Measurements from ENCODE around the gene SLC22A13.
"Not testable (repeated sequence)": the region's sequence is repeated elsewhere in the genome, so short reads cannot be mapped to it uniquely, and the experiment has no call there.

Gene SLC22A13

DNA sequence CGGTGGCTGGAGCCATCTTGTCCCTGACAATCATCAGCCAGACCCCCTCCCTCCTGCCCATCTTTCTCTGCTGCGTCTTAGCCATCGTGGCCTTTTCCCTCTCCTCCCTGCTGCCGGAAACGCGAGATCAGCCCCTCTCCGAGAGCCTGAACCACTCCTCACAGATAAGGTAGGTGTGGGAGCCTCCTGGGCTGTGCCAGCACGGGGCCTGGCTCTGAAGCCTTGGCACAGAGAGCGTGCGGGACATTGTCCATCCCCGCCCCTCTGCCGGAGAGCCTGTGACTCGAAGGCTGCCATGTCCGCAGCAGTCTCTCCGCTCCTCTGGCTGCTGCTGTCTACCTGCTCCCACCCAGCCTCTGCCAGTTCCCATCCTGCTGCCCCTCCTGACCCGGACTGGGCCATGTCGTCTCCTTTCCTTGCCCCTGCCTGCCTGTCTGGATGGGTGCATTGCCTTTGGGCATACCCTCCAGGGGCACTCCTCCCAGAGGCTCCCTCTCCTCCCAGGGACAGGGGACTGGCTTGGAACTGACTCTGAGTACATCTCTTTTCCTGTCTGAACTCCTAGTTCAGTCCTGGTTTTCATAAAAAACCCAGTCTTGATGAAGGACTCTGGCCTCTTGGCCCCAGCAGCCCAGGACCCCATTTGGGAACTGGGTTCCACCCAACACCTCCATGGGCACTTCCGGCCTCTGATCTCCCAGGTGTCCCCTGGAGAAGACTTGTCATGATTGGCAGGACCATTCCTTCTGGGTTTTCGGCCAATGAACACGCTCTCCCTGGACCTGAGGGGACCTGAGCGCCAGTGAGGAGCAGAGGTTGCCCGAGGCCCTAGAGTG is 51.0 kb downstream of the SLC22A13 start:
- no peak for ATAC-seq
- no peak for TF ChIP-seq ZC3H10 (CRISPR knock-in tag; IDR thresholded peaks at IDR 0.05)
- TF ChIP-seq ARNTL (CRISPR knock-in tag; IDR thresholded peaks at IDR 0.05; ENCODE audit: borderline replicate concordance, low read depth): no peak
- no peak for TF ChIP-seq BACH2 (CRISPR knock-in tag; IDR thresholded peaks at IDR 0.05; ENCODE audit: borderline replicate concordance)
- TF ChIP-seq, protein P1, sequence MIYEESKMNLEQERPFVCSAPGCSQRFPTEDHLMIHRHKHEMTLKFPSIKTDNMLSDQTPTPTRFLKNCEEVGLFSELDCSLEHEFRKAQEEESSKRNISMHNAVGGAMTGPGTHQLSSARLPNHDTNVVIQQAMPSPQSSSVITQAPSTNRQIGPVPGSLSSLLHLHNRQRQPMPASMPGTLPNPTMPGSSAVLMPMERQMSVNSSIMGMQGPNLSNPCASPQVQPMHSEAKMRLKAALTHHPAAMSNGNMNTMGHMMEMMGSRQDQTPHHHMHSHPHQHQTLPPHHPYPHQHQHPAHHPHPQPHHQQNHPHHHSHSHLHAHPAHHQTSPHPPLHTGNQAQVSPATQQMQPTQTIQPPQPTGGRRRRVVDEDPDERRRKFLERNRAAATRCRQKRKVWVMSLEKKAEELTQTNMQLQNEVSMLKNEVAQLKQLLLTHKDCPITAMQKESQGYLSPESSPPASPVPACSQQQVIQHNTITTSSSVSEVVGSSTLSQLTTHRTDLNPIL (CRISPR knock-in tag; IDR thresholded peaks at IDR 0.05; ENCODE audit: low read depth): no peak
- TF ChIP-seq GLIS3 (CRISPR knock-in tag; IDR thresholded peaks at IDR 0.05): no peak
- TF ChIP-seq, protein P2, sequence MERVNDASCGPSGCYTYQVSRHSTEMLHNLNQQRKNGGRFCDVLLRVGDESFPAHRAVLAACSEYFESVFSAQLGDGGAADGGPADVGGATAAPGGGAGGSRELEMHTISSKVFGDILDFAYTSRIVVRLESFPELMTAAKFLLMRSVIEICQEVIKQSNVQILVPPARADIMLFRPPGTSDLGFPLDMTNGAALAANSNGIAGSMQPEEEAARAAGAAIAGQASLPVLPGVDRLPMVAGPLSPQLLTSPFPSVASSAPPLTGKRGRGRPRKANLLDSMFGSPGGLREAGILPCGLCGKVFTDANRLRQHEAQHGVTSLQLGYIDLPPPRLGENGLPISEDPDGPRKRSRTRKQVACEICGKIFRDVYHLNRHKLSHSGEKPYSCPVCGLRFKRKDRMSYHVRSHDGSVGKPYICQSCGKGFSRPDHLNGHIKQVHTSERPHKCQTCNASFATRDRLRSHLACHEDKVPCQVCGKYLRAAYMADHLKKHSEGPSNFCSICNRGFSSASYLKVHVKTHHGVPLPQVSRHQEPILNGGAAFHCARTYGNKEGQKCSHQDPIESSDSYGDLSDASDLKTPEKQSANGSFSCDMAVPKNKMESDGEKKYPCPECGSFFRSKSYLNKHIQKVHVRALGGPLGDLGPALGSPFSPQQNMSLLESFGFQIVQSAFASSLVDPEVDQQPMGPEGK (CRISPR knock-in tag; IDR thresholded peaks at IDR 0.05; ENCODE audit: borderline replicate concordance): no peak
- TF ChIP-seq ESRRG (CRISPR knock-in tag; IDR thresholded peaks at IDR 0.05): no peak

DNA sequence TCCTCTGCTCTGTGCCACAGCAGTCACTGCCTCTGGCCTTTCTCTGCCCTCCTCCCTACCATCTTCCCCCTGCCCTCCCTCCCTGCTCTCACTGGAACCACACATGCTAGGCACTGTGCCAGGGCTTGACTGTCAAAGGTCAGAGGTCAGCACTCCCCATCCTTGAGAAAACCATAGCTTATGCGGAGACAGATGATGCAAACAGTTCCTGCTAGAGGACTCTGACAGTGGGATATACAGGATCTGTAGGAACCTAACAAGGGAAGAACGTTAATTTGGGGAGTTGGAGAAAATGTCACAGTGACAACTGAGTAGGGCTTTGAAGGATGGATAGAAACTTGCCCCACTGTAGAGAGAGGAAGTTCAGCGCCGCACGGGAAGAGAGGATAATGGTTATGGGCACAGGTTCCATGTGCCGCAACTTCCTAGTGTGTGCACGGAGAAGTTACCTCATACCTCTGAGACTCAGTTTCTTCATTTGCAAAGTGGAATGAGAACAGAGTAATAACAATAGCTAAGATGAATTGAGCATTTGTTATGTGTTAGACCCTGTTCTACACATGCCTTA is 51.7 kb downstream of the SLC22A13 start:
- TF ChIP-seq ZNF565 (CRISPR knock-in tag; conservative IDR thresholded peaks at IDR 0.05; ENCODE audit: low read depth) (no peak), ZNF8 (CRISPR knock-in tag; IDR thresholded peaks at IDR 0.05) (no peak), RARB (CRISPR knock-in tag; IDR thresholded peaks at IDR 0.05) (no peak), ZC3H10 (CRISPR knock-in tag; IDR thresholded peaks at IDR 0.05) (no peak), ZFP3 (CRISPR knock-in tag; IDR thresholded peaks at IDR 0.05) (no peak), TOX (CRISPR knock-in tag; IDR thresholded peaks at IDR 0.05; ENCODE audit: borderline replicate concordance) (no peak), TCF4 (CRISPR knock-in tag; IDR thresholded peaks at IDR 0.05; ENCODE audit: borderline replicate concordance) (no peak), CSDC2 (CRISPR knock-in tag; IDR thresholded peaks at IDR 0.05) (no peak), BACH2 (CRISPR knock-in tag; IDR thresholded peaks at IDR 0.05; ENCODE audit: borderline replicate concordance) (no peak), ARNTL (CRISPR knock-in tag; IDR thresholded peaks at IDR 0.05; ENCODE audit: borderline replicate concordance, low read depth) (no peak)
- TF ChIP-seq, protein P3, sequence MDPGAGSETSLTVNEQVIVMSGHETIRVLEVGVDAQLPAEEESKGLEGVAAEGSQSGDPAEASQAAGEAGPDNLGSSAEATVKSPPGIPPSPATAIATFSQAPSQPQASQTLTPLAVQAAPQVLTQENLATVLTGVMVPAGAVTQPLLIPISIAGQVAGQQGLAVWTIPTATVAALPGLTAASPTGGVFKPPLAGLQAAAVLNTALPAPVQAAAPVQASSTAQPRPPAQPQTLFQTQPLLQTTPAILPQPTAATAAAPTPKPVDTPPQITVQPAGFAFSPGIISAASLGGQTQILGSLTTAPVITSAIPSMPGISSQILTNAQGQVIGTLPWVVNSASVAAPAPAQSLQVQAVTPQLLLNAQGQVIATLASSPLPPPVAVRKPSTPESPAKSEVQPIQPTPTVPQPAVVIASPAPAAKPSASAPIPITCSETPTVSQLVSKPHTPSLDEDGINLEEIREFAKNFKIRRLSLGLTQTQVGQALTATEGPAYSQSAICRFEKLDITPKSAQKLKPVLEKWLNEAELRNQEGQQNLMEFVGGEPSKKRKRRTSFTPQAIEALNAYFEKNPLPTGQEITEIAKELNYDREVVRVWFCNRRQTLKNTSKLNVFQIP (CRISPR knock-in tag; IDR thresholded peaks at IDR 0.05; ENCODE audit: borderline replicate concordance, low read depth): no peak
- TF ChIP-seq, protein P4, sequence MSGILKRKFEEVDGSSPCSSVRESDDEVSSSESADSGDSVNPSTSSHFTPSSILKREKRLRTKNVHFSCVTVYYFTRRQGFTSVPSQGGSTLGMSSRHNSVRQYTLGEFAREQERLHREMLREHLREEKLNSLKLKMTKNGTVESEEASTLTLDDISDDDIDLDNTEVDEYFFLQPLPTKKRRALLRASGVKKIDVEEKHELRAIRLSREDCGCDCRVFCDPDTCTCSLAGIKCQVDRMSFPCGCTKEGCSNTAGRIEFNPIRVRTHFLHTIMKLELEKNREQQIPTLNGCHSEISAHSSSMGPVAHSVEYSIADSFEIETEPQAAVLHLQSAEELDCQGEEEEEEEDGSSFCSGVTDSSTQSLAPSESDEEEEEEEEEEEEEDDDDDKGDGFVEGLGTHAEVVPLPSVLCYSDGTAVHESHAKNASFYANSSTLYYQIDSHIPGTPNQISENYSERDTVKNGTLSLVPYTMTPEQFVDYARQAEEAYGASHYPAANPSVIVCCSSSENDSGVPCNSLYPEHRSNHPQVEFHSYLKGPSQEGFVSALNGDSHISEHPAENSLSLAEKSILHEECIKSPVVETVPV (CRISPR knock-in tag; IDR thresholded peaks at IDR 0.05): no peak
- TF ChIP-seq, protein P2 (CRISPR knock-in tag; IDR thresholded peaks at IDR 0.05; ENCODE audit: borderline replicate concordance): no peak
- no peak for ATAC-seq

DNA sequence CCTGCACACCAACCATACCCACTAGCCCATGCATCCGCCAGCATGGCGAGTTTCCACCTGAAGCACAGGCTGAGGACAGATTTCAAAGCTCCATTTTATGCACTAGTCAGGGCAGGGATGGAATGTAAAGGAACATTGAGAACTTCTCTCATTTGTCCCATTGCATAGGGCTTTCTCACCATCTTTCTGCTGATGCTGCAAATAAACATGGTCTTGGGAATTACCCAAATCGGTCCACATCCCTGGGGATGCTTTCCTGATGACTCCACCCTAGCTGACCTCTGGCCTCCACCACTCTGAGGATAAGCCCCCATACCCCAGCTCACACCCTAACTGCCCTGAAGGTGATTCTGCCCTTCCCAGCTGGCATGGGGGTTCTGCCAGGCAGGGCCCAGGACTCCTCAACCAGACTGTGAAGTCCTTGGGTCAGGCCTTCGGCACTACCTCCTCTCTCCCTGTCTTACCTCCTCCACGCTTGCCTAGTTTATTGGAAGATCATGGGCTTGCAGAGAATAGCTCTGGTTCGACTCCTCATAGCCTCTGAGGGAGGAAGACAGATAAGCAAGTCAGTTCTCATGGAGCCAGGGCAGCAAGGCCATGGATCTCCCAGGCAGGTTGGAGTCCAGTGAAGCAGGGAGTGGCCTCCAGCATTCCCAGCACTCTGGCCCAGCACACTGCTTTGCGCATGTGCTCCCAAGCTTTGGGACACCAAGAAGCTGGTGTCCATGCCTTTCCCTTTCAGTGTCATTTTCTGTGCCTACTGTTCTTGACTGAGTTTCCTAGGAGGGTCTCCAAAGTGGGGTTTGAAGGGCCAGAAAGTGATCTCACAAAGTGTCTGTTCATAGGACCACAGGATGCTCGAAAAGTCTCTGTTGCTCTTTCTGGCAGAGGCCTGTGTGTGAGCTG is 53.4 kb downstream of the SLC22A13 start:
- TF ChIP-seq ZFP30 (CRISPR knock-in tag; IDR thresholded peaks at IDR 0.05) (no peak), ZNF565 (CRISPR knock-in tag; conservative IDR thresholded peaks at IDR 0.05; ENCODE audit: low read depth) (no peak), ZC3H10 (CRISPR knock-in tag; IDR thresholded peaks at IDR 0.05) (no peak)
- TF ChIP-seq, protein P4 (CRISPR knock-in tag; IDR thresholded peaks at IDR 0.05): no peak
- no peak for ATAC-seq

DNA sequence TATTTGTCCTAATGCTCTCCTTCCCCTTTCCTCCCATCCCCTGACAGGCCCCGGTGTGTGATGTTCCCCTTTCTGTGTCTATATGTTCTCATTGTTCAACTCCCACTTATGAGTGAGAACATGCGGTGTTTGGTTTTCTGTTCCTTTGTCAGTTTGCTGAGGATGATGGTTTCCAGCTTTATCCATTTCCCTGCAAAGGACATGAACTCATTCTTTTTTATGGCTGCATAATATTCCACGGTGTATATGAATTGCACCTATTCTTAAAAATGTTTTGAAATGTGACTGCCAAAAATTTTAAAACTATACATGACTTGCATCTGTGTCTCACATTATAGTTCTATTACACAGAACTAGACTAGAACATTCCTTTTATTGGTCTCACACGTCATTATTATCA is 55.0 kb downstream of the SLC22A13 start:
- ATAC-seq: not testable (repeated sequence)
